IMR-90 (cell line): ENCODE measurements around the gene ATRAID. TPM values are rescaled to one million over a fixed set of nuclear protein-coding genes. Genes with fewer than 3 reads are reported as not detected.

ENCODE experiments used
- ATAC-seq: fragments of 200-7000 bp; cut with Tn5 transposase; 2 replicates; pipeline ENCODE4 v1.9.1; 2020; ENCODE audit warnings: low read depth, mild to moderate bottlenecking, moderate library complexity
- BruUV-seq: library from RNA; stranded (reverse); fragments of 400-500 nt; replicated peaks from 2 replicates; lab custom pipeline; 2021; lab: Mats Ljungman, UMichigan
- CTCF ChIA-PET: fragments of 300-600 bp; formaldehyde crosslinking; extraction: SDS; loops from one replicate; lab custom pipeline; 2021; ENCODE audit warnings: antibody characterized with exemption; lab: Yijun Ruan, JAX
- POLR2A ChIA-PET: fragments of 300-600 bp; sonication (Branson Sonifier 250); formaldehyde crosslinking; loops from one replicate; lab custom pipeline; 2022; ENCODE audit warnings: antibody characterized with exemption; ENCODE audit not compliant: unreplicated experiment; lab: Charles Lee
- DNase-seq: peaks from one replicate; pipeline ENCODE4 v3.0.0; 2013
- H2AFZ ChIP-seq: replicated peaks from 2 replicates; pipeline ENCODE3; 2013; ENCODE audit warnings: low read length, mild to moderate bottlenecking; ENCODE audit not compliant: poor library complexity
- H2AK5ac ChIP-seq: 2 replicates; pipeline ENCODE4 v1.6.1; 2013; ENCODE audit warnings: low read depth, low read length, inconsistent platforms
- H2AK9ac ChIP-seq: replicated peaks from 2 replicates; pipeline ENCODE3; 2013; ENCODE audit warnings: mild to moderate bottlenecking, low read depth, low read length, moderate library complexity; ENCODE audit not compliant: poor library complexity
- H2BK120ac ChIP-seq: 2 replicates; pipeline ENCODE4 v1.6.1; 2013; ENCODE audit warnings: low read depth, low read length, inconsistent platforms
- H2BK15ac ChIP-seq: 3 replicates; pipeline ENCODE4 v1.6.1; 2013; ENCODE audit warnings: low read depth, low read length, inconsistent platforms
- H2BK20ac ChIP-seq: 2 replicates; pipeline ENCODE4 v1.6.1; 2013; ENCODE audit warnings: low read depth, mild to moderate bottlenecking, inconsistent platforms, low read length, moderate library complexity
- H2BK5ac ChIP-seq: 2 replicates; pipeline ENCODE4 v1.6.1; 2013; ENCODE audit warnings: mild to moderate bottlenecking, low read depth, low read length, inconsistent platforms; ENCODE audit not compliant: poor library complexity, severe bottlenecking
- H3K14ac ChIP-seq: replicated peaks from 2 replicates; pipeline ENCODE4 v1.6.1; 2013; ENCODE audit warnings: low read depth, low read length, inconsistent platforms
- H3K18ac ChIP-seq: 2 replicates; pipeline ENCODE4 v1.6.1; 2013; ENCODE audit warnings: low read depth, low read length, control low read depth
- H3K23ac ChIP-seq: 2 replicates; pipeline ENCODE4 v1.6.1; 2013; ENCODE audit warnings: low read depth, low read length, inconsistent platforms
- H3K27ac ChIP-seq: 2 replicates; pipeline ENCODE4 v1.5.1; 2013; ENCODE audit warnings: mild to moderate bottlenecking, control low read depth, low read length; ENCODE audit not compliant: insufficient read depth
- H3K27me3 ChIP-seq: 2 replicates; pipeline ENCODE4 v1.6.1; 2013; ENCODE audit warnings: low read length; ENCODE audit not compliant: control insufficient read depth, insufficient read depth
- H3K36me3 ChIP-seq: 2 replicates; pipeline ENCODE4 v1.6.1; 2013; ENCODE audit warnings: low read length, mixed read lengths; ENCODE audit not compliant: control insufficient read depth, insufficient read depth
- H3K4ac ChIP-seq: 2 replicates; pipeline ENCODE4 v1.6.1; 2013; ENCODE audit warnings: low read depth, low read length, inconsistent platforms
- H3K4me1 ChIP-seq: 2 replicates; pipeline ENCODE4 v1.6.1; 2013; ENCODE audit warnings: low read length, mixed read lengths; ENCODE audit not compliant: control insufficient read depth, insufficient read depth
- H3K4me2 ChIP-seq: 2 replicates; pipeline ENCODE4 v1.6.1; 2013; ENCODE audit warnings: low read depth, mild to moderate bottlenecking, control low read depth, low read length, moderate library complexity
- H3K4me3 ChIP-seq: 2 replicates; pipeline ENCODE4 v1.5.1; 2013; ENCODE audit warnings: low read depth, mild to moderate bottlenecking, control low read depth, low read length, moderate library complexity; ENCODE audit not compliant: insufficient read depth
- H3K56ac ChIP-seq: 2 replicates; pipeline ENCODE4 v1.6.1; 2013; ENCODE audit warnings: low read length, inconsistent platforms; ENCODE audit not compliant: insufficient read depth; ENCODE audit errors: extremely low read depth
- H3K79me1 ChIP-seq, 2 experiments: 2 replicates each; pipeline ENCODE4 v1.6.1; 2013; ENCODE audit warnings: low read length in 2 of 2, inconsistent platforms in 1 of 2, low read depth in 1 of 2
- H3K9ac ChIP-seq: 2 replicates; pipeline ENCODE4 v1.6.1; 2013; ENCODE audit warnings: low read depth, low read length, control low read depth
- H3K9me1 ChIP-seq: 2 replicates; pipeline ENCODE4 v1.6.1; 2013; ENCODE audit warnings: low read length, inconsistent platforms; ENCODE audit not compliant: insufficient read depth
- H3K9me3 ChIP-seq: 2 replicates; pipeline ENCODE4 v1.6.1; 2013; ENCODE audit warnings: low read length; ENCODE audit not compliant: control insufficient read depth, insufficient read depth
- H4K20me1 ChIP-seq: 2 replicates; pipeline ENCODE4 v1.6.1; 2013; ENCODE audit warnings: low read length, inconsistent platforms; ENCODE audit not compliant: insufficient read depth
- H4K5ac ChIP-seq: 2 replicates; pipeline ENCODE4 v1.6.1; 2013; ENCODE audit warnings: mild to moderate bottlenecking, low read depth, low read length, control low read depth
- H4K8ac ChIP-seq, 2 experiments: 2 replicates each; pipeline ENCODE4 v1.6.1; 2013; ENCODE audit warnings: low read depth in 2 of 2, low read length in 2 of 2, control low read depth in 1 of 2, inconsistent platforms in 1 of 2
- H4K91ac ChIP-seq: 2 replicates; pipeline ENCODE4 v1.6.1; 2013; ENCODE audit warnings: low read depth, low read length, inconsistent platforms; ENCODE audit not compliant: insufficient read depth
- BHLHE40 ChIP-seq: fragments of 150-350 bp; IDR thresholded peaks from 2 replicates; pipeline ENCODE4 v1.6.1; 2016; ENCODE audit warnings: mild to moderate bottlenecking, low read depth, low read length
- CEBPB ChIP-seq: IDR thresholded peaks from 2 replicates; pipeline ENCODE4 v1.6.1; 2012; ENCODE audit warnings: low read depth, low read length, improper control_type of control experiment
- CHD1 ChIP-seq: IDR thresholded peaks from 2 replicates; pipeline ENCODE4 v1.6.1; 2012; ENCODE audit warnings: low read depth, low read length, improper control_type of control experiment
- ELK1 ChIP-seq: fragments of 150-350 bp; IDR thresholded peaks from 2 replicates; pipeline ENCODE4 v1.6.1; 2016; ENCODE audit warnings: low read depth, mild to moderate bottlenecking, low read length, moderate library complexity, borderline replicate concordance
- FOS ChIP-seq: fragments of 150-350 bp; IDR thresholded peaks from 2 replicates; pipeline ENCODE4 v1.6.1; 2016; ENCODE audit warnings: low read depth, low read length
- MAFK ChIP-seq: IDR thresholded peaks from 2 replicates; pipeline ENCODE4 v1.6.1; 2012; ENCODE audit warnings: low read depth, low read length, improper control_type of control experiment
- MAZ ChIP-seq: IDR thresholded peaks from 2 replicates; pipeline ENCODE4 v1.6.1; 2012; ENCODE audit warnings: low read depth, mild to moderate bottlenecking, low read length, improper control_type of control experiment, moderate library complexity, borderline replicate concordance
- MXI1 ChIP-seq: IDR thresholded peaks from 2 replicates; pipeline ENCODE4 v1.6.1; 2012; ENCODE audit warnings: low read depth, mild to moderate bottlenecking, low read length, moderate library complexity, borderline replicate concordance
- NFE2L2 ChIP-seq: fragments of 150-350 bp; IDR thresholded peaks from 2 replicates; pipeline ENCODE4 v1.6.1; 2016; ENCODE audit warnings: low read depth, mild to moderate bottlenecking, low read length
- POLR2A ChIP-seq: IDR thresholded peaks from 2 replicates; pipeline ENCODE4 v1.6.1; 2012; ENCODE audit warnings: mild to moderate bottlenecking, low read depth, low read length
- RAD21 ChIP-seq: IDR thresholded peaks from 2 replicates; pipeline ENCODE4 v1.6.1; 2012; ENCODE audit warnings: low read length, improper control_type of control experiment
- RCOR1 ChIP-seq: IDR thresholded peaks from 2 replicates; pipeline ENCODE4 v1.6.1; 2012; ENCODE audit warnings: mild to moderate bottlenecking, low read length, improper control_type of control experiment; ENCODE audit not compliant: insufficient replicate concordance
- RFX5 ChIP-seq: IDR thresholded peaks from 2 replicates; pipeline ENCODE4 v1.8.0; 2012; ENCODE audit warnings: low read depth, mild to moderate bottlenecking, low read length, moderate library complexity
- SMC3 ChIP-seq: fragments of 150-350 bp; IDR thresholded peaks from 2 replicates; pipeline ENCODE4 v1.6.1; 2016; ENCODE audit warnings: low read depth, mild to moderate bottlenecking, antibody characterized with exemption, low read length, moderate library complexity
- USF2 ChIP-seq: fragments of 150-350 bp; IDR thresholded peaks from 2 replicates; pipeline ENCODE4 v1.6.1; 2017; ENCODE audit warnings: mild to moderate bottlenecking, antibody characterized with exemption, low read length, low read depth
- WGBS, 2 experiments: methylation state at CpG; one replicate each; pipeline versions ENCODE4 v1.1.5 to v1.1.7; 2013; ENCODE audit warnings: missing lambda C conversion rate in 2 of 2; ENCODE audit not compliant: insufficient read length in 1 of 2; ENCODE audit errors: extremely low coverage in 2 of 2; 5-methylcytosine and 5-hydroxymethylcytosine counted together
- dilution Hi-C: fragments of 300-500 bp; cut with HindIII; formaldehyde crosslinking; loops from one replicate; pipeline ENCODE4 v1.14.3; 2018; ENCODE audit warnings: low sequenced_read_pairs; ENCODE audit not compliant: unreplicated experiment
- in situ Hi-C: fragments of 300-500 bp; cut with MboI; formaldehyde crosslinking; loops from 3 replicates; pipeline ENCODE4 v1.14.3; 2019; ENCODE audit warnings: low sequenced_read_pairs, inconsistent platforms, mixed read lengths
- intact Hi-C: fragments of 100-400 bp; cut with micrococcal nuclease; formaldehyde crosslinking; loops from 2 replicates; pipeline ENCODE4 v1.10.0; 2022
- polyA plus RNA-seq, 3 experiments: library from polyadenylated mRNA; depleted of rRNA; stranded (reverse); fragments of >200 nt; gene quantifications; 2 replicates each; pipeline ENCODE4 v1.2.3, GENCODE V29; 2012; ENCODE audit warnings: low replicate concordance in 1 of 3
- total RNA-seq: library from RNA; depleted of rRNA; stranded (reverse); fragments of >200 nt; gene quantifications from 2 replicates; pipeline ENCODE4 v1.2.3, GENCODE V29; 2012

Gene ATRAID
- total and polyA plus RNA-seq, 2 of the 4 experiments (the other 2 are of a cell fraction): 138 to 173 TPM

GRCh38 chr2:27186613-27187345, 25.1 kb upstream of the ATRAID start (continued):
- TF ChIP-seq RAD21: no peak

- Histone ChIP-seq H3K9me1 (no peaks in the 10 kb centered on the region), H2BK5ac (no peak overlapping the region), H3K79me1 (no peaks in the 10 kb centered on the region), H3K18ac (no peak overlapping the region), H4K20me1 (no peaks in the 10 kb centered on the region), H4K91ac (no peak overlapping the region), H3K23ac (no peak overlapping the region), H2AFZ (no peak overlapping the region), H3K14ac (no peak overlapping the region), H3K36me3 (no peaks in the 10 kb centered on the region), H2BK120ac (no peak overlapping the region), H4K8ac (no peak overlapping the region), H2AK5ac (no peak overlapping the region), H3K9ac (no peak overlapping the region), H3K9me3 (no peaks in the 10 kb centered on the region), H2AK9ac (no peak overlapping the region), H3K4me3 (no peak overlapping the region), H2BK20ac (no peak overlapping the region), H3K4ac (no peak overlapping the region), H3K4me1 (peaks cover 5% of the 10 kb centered on the region), H2BK15ac (no peak overlapping the region), H3K56ac (no peak overlapping the region), H4K5ac (no peak overlapping the region), H3K4me2 (no peak overlapping the region), H3K27ac (no peak overlapping the region), H3K27me3 (peaks cover 18% of the 10 kb centered on the region)
- dilution Hi-C loops: no loop called here
- CTCF ChIA-PET: interaction anchor here (0.7 kb wide), 1 partner anchor 90 kb away, joined by 5 read pairs; no protein-coding TSS in a partner anchor
- no CpG with 5 or more reads among the region's 8 CpGs for WGBS, 2 experiments
- ATAC-seq (no peak), DNase-seq (no peak)
- intact Hi-C loops: loop anchor here (2.0 to 5.0 kb wide), 2 partner anchors 55 to 228 kb away; partner anchors contain the start of gene PREB
- POLR2A ChIA-PET: no interaction called here
- in situ Hi-C loops: no loop called here
- no TSS peak for BruUV-seq
- TF ChIP-seq ELK1 (no peak), RCOR1 (no peak), POLR2A (no peak), NFE2L2 (no peak), FOS (no peak), USF2 (no peak), MXI1 (no peak), RFX5 (no peak), MAZ (no peak), CHD1 (no peak), CEBPB (no peak), MAFK (no peak), RAD21 (no peak), SMC3 (no peak), BHLHE40 (no peak)
Measured at GRCh38 chr2:27189989-27190388, 21.9 kb upstream of the ATRAID start.
